HepG2 (cell line): ENCODE results near the gene SCN9A. TPM values are rescaled to one million over a fixed set of nuclear protein-coding genes. Genes with fewer than 3 reads are reported as not detected.
A peak's percentile ranks its signal among the peaks of the same experiment; 100 is the strongest.

Source experiments
- ATF7 ChIP-seq, 2 experiments: fragments of 450-650 bp in 1 of 2; sonication (generic) in 1 of 2; formaldehyde crosslinking in 1 of 2; IDR thresholded peaks; 2 replicates each; pipeline versions ENCODE4 v1.4.0 to v1.6.1; 2016 to 2020; ENCODE audit warnings: antibody characterized with exemption in 1 of 2, mild to moderate bottlenecking in 1 of 2, missing genetic modification reagents in 1 of 2
- JDP2 ChIP-seq: sonication (generic); formaldehyde crosslinking; IDR thresholded peaks from 2 replicates; pipeline ENCODE4 v1.8.1; 2022; ENCODE audit warnings: missing genetic modification reagents, borderline replicate concordance
- KLF16 ChIP-seq, 2 experiments: sonication (generic) in 1 of 2; formaldehyde crosslinking in 1 of 2; IDR thresholded peaks; 2 replicates each; pipeline versions ENCODE4 v1.6.1 to v1.8.0; 2016 to 2023; ENCODE audit warnings: missing genetic modification reagents in 2 of 2, missing compliant biosample characterization in 1 of 2
- KMT2B ChIP-seq: IDR thresholded peaks from 2 replicates; pipeline ENCODE4 v1.6.1; 2016; ENCODE audit warnings: missing genetic modification reagents, missing compliant biosample characterization
- NFE2L1 ChIP-seq: sonication (generic); formaldehyde crosslinking; IDR thresholded peaks from 2 replicates; pipeline ENCODE4 v1.4.0; 2020; ENCODE audit warnings: missing genetic modification reagents, mild to moderate bottlenecking, borderline replicate concordance
- PHF8 ChIP-seq: sonication (generic); formaldehyde crosslinking; IDR thresholded peaks from 2 replicates; pipeline ENCODE4 v1.5.0; 2020; ENCODE audit warnings: missing genetic modification reagents
- SIN3B ChIP-seq: fragments of 150-350 bp; IDR thresholded peaks from 2 replicates; pipeline ENCODE4 v1.6.1; 2014; ENCODE audit warnings: low read length
- SRSF1 ChIP-seq: fragments of 200-400 bp; formaldehyde crosslinking; optimal IDR thresholded peaks from 2 replicates; pipeline ENCODE3; 2017; ENCODE audit warnings: mild to moderate bottlenecking, low read depth, low read length, moderate library complexity
- TIGD3 ChIP-seq: sonication (generic); formaldehyde crosslinking; IDR thresholded peaks from 2 replicates; pipeline ENCODE4 v1.5.1; 2020; ENCODE audit warnings: mild to moderate bottlenecking, missing genetic modification reagents, borderline replicate concordance
- U2AF1 ChIP-seq: fragments of 200-400 bp; formaldehyde crosslinking; optimal IDR thresholded peaks from 2 replicates; pipeline ENCODE3; 2017; ENCODE audit warnings: mild to moderate bottlenecking, low read depth, low read length
- ZNF558 ChIP-seq: sonication (generic); formaldehyde crosslinking; IDR thresholded peaks from 2 replicates; pipeline ENCODE4 v1.9.0; 2022; ENCODE audit warnings: mild to moderate bottlenecking, missing genetic modification reagents, borderline replicate concordance
- ZNF639 ChIP-seq: conservative IDR thresholded peaks from 2 replicates; pipeline ENCODE4 v1.6.1; 2018; ENCODE audit warnings: missing genetic modification reagents
- ZNF646 ChIP-seq: sonication (generic); formaldehyde crosslinking; IDR thresholded peaks from 2 replicates; pipeline ENCODE4 v1.9.0; 2021; ENCODE audit warnings: mild to moderate bottlenecking, missing genetic modification reagents
- ZSCAN20 ChIP-seq: sonication (generic); formaldehyde crosslinking; IDR thresholded peaks from 2 replicates; pipeline ENCODE4 v1.4.0; 2020; ENCODE audit warnings: missing genetic modification reagents, mild to moderate bottlenecking, borderline replicate concordance
- polyA plus RNA-seq, 8 experiments: library from polyadenylated mRNA; depleted of rRNA in 3 of 8; stranded (reverse) in 7 of 8; unstranded in 1 of 8; fragments of >200 nt; fragmentation: Illumina TruSeq in 4 of 8; extraction: Trizol in 4 of 8; gene quantifications; 2 replicates each; pipeline versions ENCODE4 v1.2.1 to v1.2.3, GENCODE V29; 2011 to 2016; ENCODE audit warnings: low read depth in 4 of 8, missing spikeins in 1 of 8, mixed read lengths in 1 of 8; ENCODE audit not compliant: insufficient read depth in 1 of 8
- total RNA-seq, 5 experiments: library from RNA; depleted of rRNA; stranded (reverse); fragments of >200 nt; fragmentation: Illumina TruSeq; extraction: Trizol; gene quantifications; 2 replicates each; pipeline ENCODE4 v1.2.3, GENCODE V29; 2016; ENCODE audit warnings: low read depth in 1 of 5
- TF ChIP-seq, protein P1 (sequence below): sonication (generic); formaldehyde crosslinking; IDR thresholded peaks from 2 replicates; pipeline ENCODE4 v1.5.0; 2020; ENCODE audit warnings: mild to moderate bottlenecking, low read depth, missing genetic modification reagents, borderline replicate concordance
- TF ChIP-seq, protein P2 (sequence below): sonication (generic); formaldehyde crosslinking; conservative IDR thresholded peaks from 2 replicates; pipeline ENCODE4 v1.4.0; 2020; ENCODE audit warnings: missing genetic modification reagents

The SCN9A gene
- total and polyA plus RNA-seq, 2 of the 13 experiments (the other 11 are each of a cell fraction or from before 2014, with no cell fraction given), result 15.3 to 24.3 TPM

DNA sequence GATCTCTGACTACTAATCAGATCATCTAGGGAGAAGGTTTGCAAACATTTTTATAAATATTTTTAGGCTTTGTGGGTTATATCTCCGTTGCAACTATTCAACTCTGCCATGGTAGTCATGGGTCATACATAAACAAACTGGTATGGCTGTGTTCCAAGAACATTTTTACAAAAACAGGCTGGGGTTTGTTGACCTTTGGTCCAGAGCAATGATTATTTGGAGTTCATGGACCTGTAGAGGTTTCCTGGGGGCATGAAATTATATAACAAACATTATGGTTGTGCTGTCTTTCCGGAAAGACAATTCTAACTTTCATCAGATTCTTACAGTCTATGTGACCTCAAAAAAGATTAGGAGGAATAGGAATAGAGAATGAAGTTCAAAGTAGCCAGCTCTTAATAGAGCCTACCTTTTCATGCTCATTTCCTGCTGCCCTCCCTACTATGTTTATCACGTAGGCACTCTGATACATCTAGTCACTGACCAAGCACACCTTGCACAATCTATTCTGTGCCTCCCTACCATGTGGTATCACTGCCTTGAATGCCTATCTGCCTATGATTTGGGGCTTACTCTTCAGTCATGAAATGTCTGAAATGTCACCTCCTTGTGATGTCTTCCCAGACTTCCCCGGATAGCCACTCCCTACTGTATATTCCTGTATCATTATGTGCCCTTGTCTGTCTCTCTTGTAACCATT, 145.6 kb downstream of the SCN9A start (continued):
- TF ChIP-seq SRSF1, result no peak
- TF ChIP-seq SIN3B, result no peak
- TF ChIP-seq ZNF646 (CRISPR knock-in tag), result 0 out of 2 replicates have a peak, but pooled peaks have one; percentile 44
- TF ChIP-seq, protein P1, sequence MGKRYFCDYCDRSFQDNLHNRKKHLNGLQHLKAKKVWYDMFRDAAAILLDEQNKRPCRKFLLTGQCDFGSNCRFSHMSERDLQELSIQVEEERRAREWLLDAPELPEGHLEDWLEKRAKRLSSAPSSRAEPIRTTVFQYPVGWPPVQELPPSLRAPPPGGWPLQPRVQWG (CRISPR knock-in tag), result no peak
- no peak for TF ChIP-seq JDP2 (CRISPR knock-in tag)
- TF ChIP-seq, protein P2, sequence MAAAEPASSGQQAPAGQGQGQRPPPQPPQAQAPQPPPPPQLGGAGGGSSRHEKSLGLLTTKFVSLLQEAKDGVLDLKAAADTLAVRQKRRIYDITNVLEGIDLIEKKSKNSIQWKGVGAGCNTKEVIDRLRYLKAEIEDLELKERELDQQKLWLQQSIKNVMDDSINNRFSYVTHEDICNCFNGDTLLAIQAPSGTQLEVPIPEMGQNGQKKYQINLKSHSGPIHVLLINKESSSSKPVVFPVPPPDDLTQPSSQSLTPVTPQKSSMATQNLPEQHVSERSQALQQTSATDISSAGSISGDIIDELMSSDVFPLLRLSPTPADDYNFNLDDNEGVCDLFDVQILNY, result no peak
- no peak for TF ChIP-seq ZNF639 (CRISPR knock-in tag)
- no peak for TF ChIP-seq NFE2L1 (CRISPR knock-in tag)
- no peak for TF ChIP-seq TIGD3
- TF ChIP-seq ZNF558, result no peak
- peak; percentile 15; the same call in 1 of the 2 replicates for TF ChIP-seq ATF7 (IDR thresholded peaks at IDR 0.05)
- no peak for TF ChIP-seq ATF7 (CRISPR knock-in tag; IDR thresholded peaks at IDR 0.05)
- no peak; the same call in 1 of the 2 replicates for TF ChIP-seq KMT2B (CRISPR knock-in tag)
- peak in 1 of 2 experiments; percentile 91; a peak in 2 of 4 replicates for TF ChIP-seq KLF16 (CRISPR knock-in tag; IDR thresholded peaks at IDR 0.05)
- no peak for TF ChIP-seq ZSCAN20 (CRISPR knock-in tag)
- TF ChIP-seq U2AF1, result no peak
- TF ChIP-seq PHF8 (CRISPR knock-in tag), result 0 out of 2 replicates have a peak, but pooled peaks have one; percentile 28
